H9 (cell line): ENCODE data around the gene PPP1R13B. TPM values are rescaled to one million over a fixed set of nuclear protein-coding genes. Genes with fewer than 3 reads are reported as not detected.

Source experiments
- DNase-seq: peaks from one replicate; pipeline ENCODE4 v3.0.0-alpha.2; 2017
- H2AFZ ChIP-seq: one replicate; pipeline ENCODE4 v1.6.1; 2013; ENCODE audit warnings: mild to moderate bottlenecking, low read length, control low read depth, moderate library complexity
- H2AK5ac ChIP-seq: 2 replicates; pipeline ENCODE4 v1.6.1; 2013; ENCODE audit warnings: low read length, control low read depth, mixed read lengths; ENCODE audit not compliant: insufficient read length
- H2BK120ac ChIP-seq: one replicate; pipeline ENCODE4 v1.6.1; 2013; ENCODE audit warnings: low read depth, mild to moderate bottlenecking, low read length, control low read depth, inconsistent platforms; ENCODE audit not compliant: poor library complexity, severe bottlenecking
- H2BK12ac ChIP-seq: 2 replicates; pipeline ENCODE4 v1.6.1; 2013; ENCODE audit warnings: low read length, control low read depth, mixed read lengths, low read depth; ENCODE audit not compliant: insufficient read length
- H2BK15ac ChIP-seq: 2 replicates; pipeline ENCODE4 v1.6.1; 2013; ENCODE audit warnings: low read depth, low read length, control low read depth
- H2BK20ac ChIP-seq: one replicate; pipeline ENCODE4 v1.6.1; 2013; ENCODE audit warnings: low read depth, mild to moderate bottlenecking, low read length, control low read depth, inconsistent platforms; ENCODE audit not compliant: poor library complexity, severe bottlenecking
- H2BK5ac ChIP-seq: 2 replicates; pipeline ENCODE4 v1.6.1; 2013; ENCODE audit warnings: low read length, control low read depth, mixed read lengths; ENCODE audit not compliant: insufficient read length
- H3K14ac ChIP-seq: 2 replicates; pipeline ENCODE4 v1.6.1; 2013; ENCODE audit warnings: low read length, control low read depth; ENCODE audit not compliant: insufficient read depth
- H3K18ac ChIP-seq: 2 replicates; pipeline ENCODE4 v1.6.1; 2013; ENCODE audit warnings: low read depth, mild to moderate bottlenecking, mixed read lengths, low read length, control low read depth; ENCODE audit not compliant: insufficient read length
- H3K23ac ChIP-seq: 2 replicates; pipeline ENCODE4 v1.6.1; 2013; ENCODE audit warnings: low read length, control low read depth, mixed read lengths, low read depth; ENCODE audit not compliant: insufficient read length
- H3K23me2 ChIP-seq: 2 replicates; pipeline ENCODE4 v1.6.1; 2013; ENCODE audit warnings: low read depth, mild to moderate bottlenecking, mixed read lengths, low read length, control low read depth; ENCODE audit not compliant: insufficient read length, poor library complexity, severe bottlenecking
- H3K27ac ChIP-seq: 2 replicates; pipeline ENCODE4 v1.5.1; 2013; ENCODE audit warnings: low read length, control low read depth, mixed read lengths, low read depth; ENCODE audit not compliant: insufficient read length
- H3K27me3 ChIP-seq: 2 replicates; pipeline ENCODE4 v1.6.1; 2013; ENCODE audit warnings: low read length, control low read depth, inconsistent platforms; ENCODE audit not compliant: insufficient read depth
- H3K4ac ChIP-seq: 2 replicates; pipeline ENCODE4 v1.6.1; 2013; ENCODE audit warnings: low read depth, mild to moderate bottlenecking, control low read depth, inconsistent platforms, low read length, moderate library complexity
- H3K4me1 ChIP-seq: 2 replicates; pipeline ENCODE4 v1.6.1; 2013; ENCODE audit warnings: low read length, control low read depth, inconsistent platforms; ENCODE audit not compliant: insufficient read depth
- H3K4me2 ChIP-seq: 2 replicates; pipeline ENCODE4 v1.6.1; 2013; ENCODE audit warnings: low read length, control low read depth, mixed read lengths; ENCODE audit not compliant: insufficient read length, insufficient read depth
- H3K56ac ChIP-seq: 2 replicates; pipeline ENCODE4 v1.6.1; 2013; ENCODE audit warnings: low read depth, mild to moderate bottlenecking, mixed read lengths, low read length, control low read depth; ENCODE audit not compliant: insufficient read length
- H3K79me1 ChIP-seq: 2 replicates; pipeline ENCODE4 v1.6.1; 2013; ENCODE audit warnings: low read depth, mild to moderate bottlenecking, moderate library complexity, low read length, control low read depth, inconsistent platforms; ENCODE audit not compliant: insufficient read depth, poor library complexity, severe bottlenecking
- H3K79me2 ChIP-seq: 2 replicates; pipeline ENCODE4 v1.6.1; 2013; ENCODE audit warnings: low read length, control low read depth, inconsistent platforms; ENCODE audit not compliant: insufficient read depth
- H3K9ac ChIP-seq: 2 replicates; pipeline ENCODE4 v1.6.1; 2013; ENCODE audit warnings: low read length, control low read depth, mixed read lengths; ENCODE audit not compliant: insufficient read length; ENCODE audit errors: extremely low read depth
- H3K9me3 ChIP-seq: one replicate; pipeline ENCODE4 v1.6.1; 2013; ENCODE audit warnings: low read depth, low read length, inconsistent platforms; ENCODE audit not compliant: control insufficient read depth
- H3T11ph ChIP-seq: one replicate; pipeline ENCODE4 v1.6.1; 2013; ENCODE audit warnings: mild to moderate bottlenecking, low read length, control low read depth, inconsistent platforms
- H4K20me1 ChIP-seq: one replicate; pipeline ENCODE4 v1.6.1; 2013; ENCODE audit not compliant: control insufficient read depth, insufficient read length, insufficient read depth
- H4K5ac ChIP-seq: 2 replicates; pipeline ENCODE4 v1.6.1; 2013; ENCODE audit warnings: low read depth, mild to moderate bottlenecking, mixed read lengths, low read length, control low read depth; ENCODE audit not compliant: insufficient read length
- H4K8ac ChIP-seq: replicated peaks from 2 replicates; pipeline ENCODE4 v1.6.1; 2013; ENCODE audit warnings: low read length, control low read depth, mixed read lengths, low read depth; ENCODE audit not compliant: insufficient read length
- H4K91ac ChIP-seq: 2 replicates; pipeline ENCODE4 v1.6.1; 2013; ENCODE audit warnings: low read depth, mild to moderate bottlenecking, moderate library complexity, mixed read lengths, low read length, control low read depth; ENCODE audit not compliant: insufficient read length
- H3K27ac Mint-ChIP-seq, 3 experiments: 2 replicates in 2 of 3; 3 replicates in 1 of 3; pipeline ENCODE4 v1.8.0; 2020 to 2021; ENCODE audit warnings: mixed read lengths in 3 of 3, mild to moderate bottlenecking in 1 of 3, moderate library complexity in 1 of 3
- H3K27me3 Mint-ChIP-seq: 2 replicates; pipeline ENCODE4 v1.8.0; 2021; ENCODE audit warnings: low read depth, mild to moderate bottlenecking, moderate library complexity, mixed read lengths
- H3K36me3 Mint-ChIP-seq, 3 experiments: 2 replicates in 2 of 3; 3 replicates in 1 of 3; pipeline ENCODE4 v1.8.0; 2020 to 2021; ENCODE audit warnings: low read depth in 3 of 3, mixed read lengths in 3 of 3; ENCODE audit not compliant: insufficient read depth in 1 of 3
- H3K4me1 Mint-ChIP-seq, 2 experiments: 2 replicates each; pipeline ENCODE4 v1.8.0; 2020; ENCODE audit warnings: mixed read lengths in 2 of 2
- H3K4me3 Mint-ChIP-seq, 2 experiments: 2 replicates in 1 of 2; 3 replicates in 1 of 2; pipeline ENCODE4 v1.8.0; 2020 to 2021; ENCODE audit warnings: mild to moderate bottlenecking in 2 of 2, mixed read lengths in 2 of 2, moderate library complexity in 1 of 2
- H3K9me3 Mint-ChIP-seq, 2 experiments: 2 replicates in 1 of 2; 3 replicates in 1 of 2; pipeline ENCODE4 v1.8.0; 2020; ENCODE audit warnings: mild to moderate bottlenecking in 2 of 2, mixed read lengths in 2 of 2, moderate library complexity in 1 of 2
- WGBS: extraction: QIAGEN DNeasy Blood & Tissue Kit; methylation state at CpG from one replicate; pipeline ENCODE4 v1.1.7; 2013; ENCODE audit warnings: missing lambda C conversion rate, low lambda C conversion rate, mixed read lengths; ENCODE audit not compliant: insufficient read length; ENCODE audit errors: extremely low coverage; 5-methylcytosine and 5-hydroxymethylcytosine counted together
- total RNA-seq: library from RNA; stranded (reverse); gene quantifications from 2 replicates; pipeline ENCODE4 v1.2.1, GENCODE V29; 2021
- TF ChIP-seq, protein P1 (sequence below): fragments of 200-600 bp; sonication (generic); conservative IDR thresholded peaks from 3 replicates; pipeline ENCODE4 v1.8.0; 2021; ENCODE audit warnings: antibody characterized with exemption, mild to moderate bottlenecking

PPP1R13B gene
- total RNA-seq, 1 experiment from 2014 or later = 6.0 TPM

DNA sequence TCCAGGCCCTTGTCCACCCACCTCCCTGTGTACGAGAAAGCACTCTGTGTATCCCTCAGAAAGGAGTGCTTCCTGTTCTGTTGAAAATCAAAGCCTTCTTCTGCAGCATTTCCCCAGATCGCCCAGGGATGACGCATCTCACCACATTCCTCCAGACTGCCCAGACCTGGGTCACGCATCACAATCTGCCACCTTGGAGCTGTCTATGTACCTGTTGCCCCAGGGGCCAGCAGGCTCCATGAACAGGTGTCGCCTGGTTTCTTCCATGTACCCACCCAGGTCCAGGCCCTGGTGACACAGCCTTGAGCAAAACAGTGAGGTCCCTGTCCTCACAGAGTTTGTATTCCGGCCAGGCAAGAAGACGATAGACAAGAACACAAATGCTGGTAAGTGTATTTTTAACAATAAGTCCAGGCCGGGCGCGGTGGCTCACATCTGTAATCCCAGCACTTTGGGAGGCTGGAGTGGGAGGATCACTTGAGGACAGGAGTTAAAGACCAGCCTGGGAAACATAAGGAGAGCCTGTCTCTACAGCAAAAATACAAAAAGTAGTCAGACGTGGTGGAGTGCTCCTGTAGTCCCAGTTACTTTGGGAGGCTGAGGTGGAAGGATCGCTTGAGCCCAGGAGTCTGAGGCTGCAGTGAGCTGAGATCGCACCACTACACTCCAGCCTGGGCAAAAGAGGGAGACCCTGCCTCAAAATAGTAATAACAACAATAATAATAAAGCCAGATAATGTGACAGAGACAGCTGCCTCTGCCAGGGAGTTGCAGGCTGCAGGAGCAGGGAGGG, 6.8 kb upstream of the PPP1R13B start:
- H3K4ac ChIP-seq = no peak overlapping the region
- H4K8ac ChIP-seq = no peak overlapping the region
- H2BK20ac ChIP-seq = no peak overlapping the region
- no peaks in the 10 kb centered on the region for H3K9me3 ChIP-seq
- H2AK5ac ChIP-seq = no peak overlapping the region
- H3K23ac ChIP-seq = no peak overlapping the region
- H4K91ac ChIP-seq = no peak overlapping the region
- no peaks in the 10 kb centered on the region for H3K27me3 ChIP-seq
- H3K4me1 Mint-ChIP-seq = peaks cover 29 to 41% of the 10 kb centered on the region in 2 experiments
- H3K27me3 Mint-ChIP-seq = peaks cover 17% of the 10 kb centered on the region
- H2BK12ac ChIP-seq = no peak overlapping the region
- TF ChIP-seq, protein P1, sequence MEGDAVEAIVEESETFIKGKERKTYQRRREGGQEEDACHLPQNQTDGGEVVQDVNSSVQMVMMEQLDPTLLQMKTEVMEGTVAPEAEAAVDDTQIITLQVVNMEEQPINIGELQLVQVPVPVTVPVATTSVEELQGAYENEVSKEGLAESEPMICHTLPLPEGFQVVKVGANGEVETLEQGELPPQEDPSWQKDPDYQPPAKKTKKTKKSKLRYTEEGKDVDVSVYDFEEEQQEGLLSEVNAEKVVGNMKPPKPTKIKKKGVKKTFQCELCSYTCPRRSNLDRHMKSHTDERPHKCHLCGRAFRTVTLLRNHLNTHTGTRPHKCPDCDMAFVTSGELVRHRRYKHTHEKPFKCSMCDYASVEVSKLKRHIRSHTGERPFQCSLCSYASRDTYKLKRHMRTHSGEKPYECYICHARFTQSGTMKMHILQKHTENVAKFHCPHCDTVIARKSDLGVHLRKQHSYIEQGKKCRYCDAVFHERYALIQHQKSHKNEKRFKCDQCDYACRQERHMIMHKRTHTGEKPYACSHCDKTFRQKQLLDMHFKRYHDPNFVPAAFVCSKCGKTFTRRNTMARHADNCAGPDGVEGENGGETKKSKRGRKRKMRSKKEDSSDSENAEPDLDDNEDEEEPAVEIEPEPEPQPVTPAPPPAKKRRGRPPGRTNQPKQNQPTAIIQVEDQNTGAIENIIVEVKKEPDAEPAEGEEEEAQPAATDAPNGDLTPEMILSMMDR = no peak
- peak overlapping the region; percentile 76 to 96 (median 77); a peak in 4 of 7 replicates for H3K27ac Mint-ChIP-seq
- H3K27ac ChIP-seq = no peak overlapping the region
- H3K36me3 Mint-ChIP-seq = no peaks in the 10 kb centered on the region
- H3K14ac ChIP-seq = no peak overlapping the region; the same call in 1 of the 2 replicates
- no peak overlapping the region; a peak in 1 of 5 replicates for H3K4me3 Mint-ChIP-seq
- H2AFZ ChIP-seq = no peak overlapping the region
- no peaks in the 10 kb centered on the region for H4K20me1 ChIP-seq
- H2BK15ac ChIP-seq = no peak overlapping the region
- no peak overlapping the region for H3K9ac ChIP-seq
- no peak overlapping the region for H3K18ac ChIP-seq
- no peak overlapping the region for H2BK120ac ChIP-seq
- H3K23me2 ChIP-seq = no peaks in the 10 kb centered on the region
- H2BK5ac ChIP-seq = no peak overlapping the region
- no peaks in the 10 kb centered on the region for H3K79me2 ChIP-seq
- peaks cover 3% of the 10 kb centered on the region; the same call in 1 of the 2 replicates for H3K4me1 ChIP-seq
- H3T11ph ChIP-seq = no peak overlapping the region
- H3K79me1 ChIP-seq = no peaks in the 10 kb centered on the region
- H3K56ac ChIP-seq = no peak overlapping the region
- H4K5ac ChIP-seq = no peak overlapping the region
- no peak for DNase-seq
- H3K4me2 ChIP-seq = no peak overlapping the region
- WGBS = no CpG with 5 or more reads among the region's 13 CpGs
- no peaks in the 10 kb centered on the region for H3K9me3 Mint-ChIP-seq
